ENCODE data around the gene SIL1.
"Not testable (repeated sequence)": the region's sequence is repeated elsewhere in the genome, so short reads cannot be mapped to it uniquely, and the experiment has no call there.

The SIL1 gene

GRCh38 chr5:139199321-139199720 lies 1.2 kb upstream of the SIL1 start:
- DNase-seq (ENCODE audit: low read depth): no peak

GRCh38 chr5:139196296-139196956 lies 1.7 kb downstream of the SIL1 start:
- DNase-seq (ENCODE audit: low read depth): no peak

GRCh38 chr5:139194486-139194885 lies 3.7 kb downstream of the SIL1 start:
- no peak for DNase-seq (ENCODE audit: low read depth)

GRCh38 chr5:139193928-139194327 lies 4.2 kb downstream of the SIL1 start:
- no peak for DNase-seq (ENCODE audit: low read depth)

- not testable (repeated sequence) for DNase-seq (ENCODE audit: low read depth)
Measured at GRCh38 chr5:139192906-139193305, 5.3 kb downstream of the SIL1 start.

- DNase-seq (ENCODE audit: low read depth): not testable (repeated sequence)
Measured at GRCh38 chr5:139191954-139192353, 6.2 kb downstream of the SIL1 start.

GRCh38 chr5:139190125-139190524 lies 8.0 kb downstream of the SIL1 start:
- DNase-seq (ENCODE audit: low read depth): no peak

- no peak for DNase-seq (ENCODE audit: low read depth)
Measured at GRCh38 chr5:139188558-139189270, 9.5 kb downstream of the SIL1 start.

- DNase-seq (ENCODE audit: low read depth): no peak
Measured at GRCh38 chr5:139186752-139187326, 11.3 kb downstream of the SIL1 start.

- DNase-seq (ENCODE audit: low read depth): no peak
Measured at GRCh38 chr5:139186261-139186660, 11.9 kb downstream of the SIL1 start.

GRCh38 chr5:139185589-139185988 lies 12.6 kb downstream of the SIL1 start:
- DNase-seq (ENCODE audit: low read depth): no peak

- DNase-seq (ENCODE audit: low read depth): no peak
Measured at GRCh38 chr5:139183502-139183901, 14.7 kb downstream of the SIL1 start.

- DNase-seq (ENCODE audit: low read depth): no peak
Measured at GRCh38 chr5:139182528-139183296, 15.5 kb downstream of the SIL1 start.

- DNase-seq (ENCODE audit: low read depth): no peak
Measured at GRCh38 chr5:139181835-139182452, 16.2 kb downstream of the SIL1 start.

- DNase-seq (ENCODE audit: low read depth): no peak
Measured at GRCh38 chr5:139181322-139181730, 16.8 kb downstream of the SIL1 start.

- DNase-seq (ENCODE audit: low read depth): no peak
Measured at GRCh38 chr5:139180850-139181249, 17.3 kb downstream of the SIL1 start.

- not testable (repeated sequence) for DNase-seq (ENCODE audit: low read depth)
Measured at GRCh38 chr5:139179778-139180513, 18.2 kb downstream of the SIL1 start.

GRCh38 chr5:139178935-139179334 lies 19.2 kb downstream of the SIL1 start:
- no peak for DNase-seq (ENCODE audit: low read depth)

- no peak for DNase-seq (ENCODE audit: low read depth)
Measured at GRCh38 chr5:139178589-139178917, 19.6 kb downstream of the SIL1 start.

GRCh38 chr5:139177809-139178588 lies 20.2 kb downstream of the SIL1 start:
- DNase-seq (ENCODE audit: low read depth): no peak

- not testable (repeated sequence) for DNase-seq (ENCODE audit: low read depth)
Measured at GRCh38 chr5:139177281-139177680, 20.9 kb downstream of the SIL1 start.
